LNCaP clone FGC (cell line): ENCODE measurements around the gene OR2A12.
"Not testable (repeated sequence)": the region's sequence is repeated elsewhere in the genome, so short reads cannot be mapped to it uniquely, and the experiment has no call there.

ENCODE experiments used
- DNase-seq: peaks from one replicate; pipeline ENCODE4 v3.0.0-alpha.2; 2011; ENCODE audit warnings: low read depth
- H3K4me3 ChIP-seq: 2 replicates; pipeline ENCODE4 v1.5.1; 2011; ENCODE audit warnings: mild to moderate bottlenecking, low read depth, low read length, control low read depth
- CTCF ChIP-seq: IDR thresholded peaks from 2 replicates; pipeline ENCODE4 v1.5.1; 2012; ENCODE audit warnings: mild to moderate bottlenecking; ENCODE audit not compliant: control insufficient read depth, insufficient read depth; ENCODE audit errors: extremely low read depth

OR2A12 gene

DNA sequence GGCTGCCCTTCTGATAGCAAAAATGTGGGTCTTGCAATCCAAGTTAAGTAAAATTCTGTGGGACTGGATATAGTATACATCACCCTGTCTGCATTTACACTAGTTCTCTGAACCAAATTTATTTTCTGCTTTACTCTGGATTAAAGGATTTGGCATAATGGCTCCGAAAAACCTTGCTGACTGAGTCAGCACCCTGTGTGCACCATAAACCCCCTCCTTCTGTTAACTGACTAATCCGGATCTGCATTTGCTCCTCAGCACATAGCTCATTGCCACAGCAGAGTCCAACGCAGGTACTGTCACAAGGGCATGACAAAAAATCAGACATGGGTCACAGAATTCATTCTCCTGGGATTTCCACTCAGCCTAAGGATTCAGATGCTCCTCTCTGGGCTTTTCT, 36.0 kb upstream of the OR2A12 start:
- TF ChIP-seq CTCF, result no peak
- no peak for DNase-seq
- H3K4me3 ChIP-seq, result no peak overlapping the region

GRCh38 chr7:144050884-144051283, 35.2 kb upstream of the OR2A12 start:
- not testable (repeated sequence) for DNase-seq, H3K4me3 ChIP-seq

GRCh38 chr7:144057954-144058353, 28.1 kb upstream of the OR2A12 start:
- no peak for DNase-seq
- no peak overlapping the region for H3K4me3 ChIP-seq
- no peak for TF ChIP-seq CTCF

GRCh38 chr7:144063710-144064109, 22.4 kb upstream of the OR2A12 start:
- DNase-seq, result no peak
- H3K4me3 ChIP-seq, result no peak overlapping the region
- peak; percentile 53 for TF ChIP-seq CTCF

DNA sequence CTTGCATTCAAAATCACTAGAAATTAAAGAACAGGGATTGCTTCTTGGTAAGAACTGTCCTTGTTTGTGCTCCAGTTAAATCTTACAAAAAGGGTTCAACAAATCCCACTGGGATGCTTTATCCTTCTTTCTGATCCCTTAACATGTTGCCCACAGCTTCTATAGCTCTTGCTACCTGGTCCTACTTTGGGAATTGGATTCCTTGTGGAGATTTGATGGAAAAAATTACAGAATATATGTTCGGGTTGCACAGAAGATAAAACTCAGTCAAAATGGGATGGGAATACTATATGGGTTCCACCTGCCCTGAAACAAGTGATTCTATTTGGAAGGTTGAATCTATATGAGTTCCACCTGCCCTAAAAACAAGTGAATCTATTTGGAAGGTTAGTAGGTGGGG, 16.6 kb upstream of the OR2A12 start, which contains the start of gene OR2A25:
TSS of gene OR2A25 (plus strand) at position 301 of the 400 bp plus-strand sequence. CDS start 4,409 bp downstream, outside the sequence.
- no peak within 1 kb of the TSS for H3K4me3 ChIP-seq
- DNase-seq, result no peak
- no peak for TF ChIP-seq CTCF

- TF ChIP-seq CTCF, result no peak
- no peak for DNase-seq
- no peak overlapping the region for H3K4me3 ChIP-seq
Observed at GRCh38 chr7:144069953-144070352, 16.1 kb upstream of the OR2A12 start.

GRCh38 chr7:144074374-144074773, 11.7 kb upstream of the OR2A12 start:
- no peak overlapping the region for H3K4me3 ChIP-seq
- TF ChIP-seq CTCF, result no peak
- DNase-seq, result no peak
